NB4 (cell line): ENCODE data around the gene CTDSP2.

ENCODE experiments used
- CTCF ChIP-seq: IDR thresholded peaks from one replicate; pipeline ENCODE4 v1.5.1; 2012; ENCODE audit warnings: low read depth, low read length
- POLR2A ChIP-seq: IDR thresholded peaks from 2 replicates; pipeline ENCODE4 v1.6.1; 2011; ENCODE audit warnings: mild to moderate bottlenecking; ENCODE audit not compliant: insufficient read length; ENCODE audit errors: extremely low read depth

GRCh38 chr12:57872362-57872761 is 25.8 kb upstream of the CTDSP2 start:
- TF ChIP-seq POLR2A = no peak
- no peak for TF ChIP-seq CTCF
